Activated CD8-positive, alpha-beta memory T cell treated with anti-CD3 and anti-CD28 coated beads for 36 hours (primary cell): Measurements from ENCODE around the gene IRF6. TPM values are rescaled to one million over a fixed set of nuclear protein-coding genes. Genes with fewer than 3 reads are reported as not detected.

Source experiments
- total RNA-seq, 2 experiments: library from RNA; stranded (reverse); gene quantifications; one replicate each; pipeline ENCODE4 v1.2.3, GENCODE V29; 2021

Gene IRF6
- total RNA-seq, 2 experiments from 2014 or later = 0.86 to 1.1 TPM

Other genes with a start within 250 kb of the IRF6 start
- gene CAMK1G, start 222.4 kb downstream of the IRF6 start, total RNA-seq = not detected
- gene LAMB3, start 153.7 kb downstream of the IRF6 start, total RNA-seq = 1 to 10 TPM; 2.4 to 2.7 TPM
- gene G0S2, start 130.7 kb downstream of the IRF6 start, total RNA-seq = 10 to 100 TPM in 1 of 2 experiments, 1 to 10 TPM in 1; 9.4 to 10.3 TPM
- 1 to 10 TPM; 1.3 to 1.7 TPM for gene HSD11B1, start 101.3 kb downstream of the IRF6 start, total RNA-seq
- 100 to 1,000 TPM; 196 to 197 TPM for gene TRAF3IP3, start 50.1 kb downstream of the IRF6 start, total RNA-seq
- gene C1orf74, start 21.6 kb downstream of the IRF6 start, total RNA-seq = 1 to 10 TPM; 2.1 to 2.2 TPM
- gene UTP25, start 21.8 kb upstream of the IRF6 start, total RNA-seq = 10 to 100 TPM; 14.8 to 15.3 TPM
- not detected for gene SYT14, start 132.1 kb upstream of the IRF6 start, total RNA-seq